ENCODE data around the gene N4BP2L1.
A peak's percentile ranks its signal among the peaks of the same experiment; 100 is the strongest.

Gene N4BP2L1

DNA sequence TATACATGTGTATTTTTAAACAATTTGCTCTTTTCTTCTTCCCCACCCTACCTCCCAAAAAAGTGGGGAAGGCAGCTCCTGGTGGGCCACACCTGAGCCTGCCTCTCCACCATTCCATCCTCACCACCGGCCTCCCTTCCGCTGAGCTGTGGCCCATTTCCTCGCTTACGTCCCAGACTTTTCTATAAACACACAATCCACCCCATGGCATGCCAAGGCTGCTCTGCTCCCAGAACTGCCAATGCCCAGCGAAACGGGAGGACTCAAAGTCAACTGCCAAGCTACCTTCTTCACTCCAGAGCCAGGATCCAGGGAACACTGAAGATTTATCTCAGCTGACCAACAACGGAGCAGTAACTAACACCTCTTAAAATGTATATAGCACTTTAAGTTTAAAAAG is 2.8 kb downstream of the N4BP2L1 start:
- peaks cover 50% of the 10 kb centered on the region for H3K79me2 ChIP-seq (ENCODE audit: low read length)

DNA sequence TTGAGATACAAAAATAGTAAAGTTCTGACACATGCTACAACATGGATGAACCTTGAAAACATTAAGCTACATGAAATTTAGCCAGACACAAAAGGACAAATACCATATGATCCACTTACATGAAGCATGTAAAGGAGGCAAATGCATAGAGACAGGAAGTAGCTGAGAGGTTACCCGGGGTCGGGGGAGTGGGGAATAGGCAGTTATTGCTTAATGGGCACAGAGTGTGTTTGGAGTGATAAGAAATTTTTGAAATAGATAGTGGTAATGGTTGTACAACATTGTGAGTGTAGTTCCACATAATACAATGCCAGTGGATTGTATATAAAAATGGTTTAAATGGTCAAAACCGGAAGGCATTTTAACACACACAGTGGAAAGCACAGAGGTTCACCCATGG is 4.3 kb downstream of the N4BP2L1 start:
- no peak overlapping the region for H3K27ac ChIP-seq (ENCODE audit: low read length)
- H2AFZ ChIP-seq (ENCODE audit: low read depth, low read length): no peak overlapping the region

More for the DNA sequence above, 2.8 kb downstream of the N4BP2L1 start:
- no peak overlapping the region for H3K27ac ChIP-seq (ENCODE audit: low read length)
- peak overlapping the region; percentile 91; the same call in 1 of the 2 replicates for H3K4me2 ChIP-seq (ENCODE audit: low read length)
- TF ChIP-seq EZH2phosphoT487 (IDR thresholded peaks at IDR 0.05; ENCODE audit: low read depth): no peak
- TF ChIP-seq, protein P1, sequence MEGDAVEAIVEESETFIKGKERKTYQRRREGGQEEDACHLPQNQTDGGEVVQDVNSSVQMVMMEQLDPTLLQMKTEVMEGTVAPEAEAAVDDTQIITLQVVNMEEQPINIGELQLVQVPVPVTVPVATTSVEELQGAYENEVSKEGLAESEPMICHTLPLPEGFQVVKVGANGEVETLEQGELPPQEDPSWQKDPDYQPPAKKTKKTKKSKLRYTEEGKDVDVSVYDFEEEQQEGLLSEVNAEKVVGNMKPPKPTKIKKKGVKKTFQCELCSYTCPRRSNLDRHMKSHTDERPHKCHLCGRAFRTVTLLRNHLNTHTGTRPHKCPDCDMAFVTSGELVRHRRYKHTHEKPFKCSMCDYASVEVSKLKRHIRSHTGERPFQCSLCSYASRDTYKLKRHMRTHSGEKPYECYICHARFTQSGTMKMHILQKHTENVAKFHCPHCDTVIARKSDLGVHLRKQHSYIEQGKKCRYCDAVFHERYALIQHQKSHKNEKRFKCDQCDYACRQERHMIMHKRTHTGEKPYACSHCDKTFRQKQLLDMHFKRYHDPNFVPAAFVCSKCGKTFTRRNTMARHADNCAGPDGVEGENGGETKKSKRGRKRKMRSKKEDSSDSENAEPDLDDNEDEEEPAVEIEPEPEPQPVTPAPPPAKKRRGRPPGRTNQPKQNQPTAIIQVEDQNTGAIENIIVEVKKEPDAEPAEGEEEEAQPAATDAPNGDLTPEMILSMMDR (IDR thresholded peaks at IDR 0.05; ENCODE audit: low read depth, low read length): no peak
- no peaks in the 10 kb centered on the region for H3K27me3 ChIP-seq (ENCODE audit: low read depth, low read length)
- H2AFZ ChIP-seq (ENCODE audit: low read depth, low read length): no peak overlapping the region
- H3K4me1 ChIP-seq (ENCODE audit: low read length): peaks cover 25% of the 10 kb centered on the region
- peaks cover under 1% of the 10 kb centered on the region; the same call in 1 of the 2 replicates for H3K9me3 ChIP-seq (ENCODE audit: insufficient read depth, low read length)
- H3K36me3 ChIP-seq (replicated peaks; ENCODE audit: low read depth, low read length): peaks cover 43% of the 10 kb centered on the region
- no peak overlapping the region for H3K9ac ChIP-seq (ENCODE audit: low read length)
- no peak overlapping the region for H3K4me3 ChIP-seq (ENCODE audit: low read length)
- peaks cover 11% of the 10 kb centered on the region; the same call in 1 of the 2 replicates for H4K20me1 ChIP-seq (ENCODE audit: insufficient read depth, low read length)

DNA sequence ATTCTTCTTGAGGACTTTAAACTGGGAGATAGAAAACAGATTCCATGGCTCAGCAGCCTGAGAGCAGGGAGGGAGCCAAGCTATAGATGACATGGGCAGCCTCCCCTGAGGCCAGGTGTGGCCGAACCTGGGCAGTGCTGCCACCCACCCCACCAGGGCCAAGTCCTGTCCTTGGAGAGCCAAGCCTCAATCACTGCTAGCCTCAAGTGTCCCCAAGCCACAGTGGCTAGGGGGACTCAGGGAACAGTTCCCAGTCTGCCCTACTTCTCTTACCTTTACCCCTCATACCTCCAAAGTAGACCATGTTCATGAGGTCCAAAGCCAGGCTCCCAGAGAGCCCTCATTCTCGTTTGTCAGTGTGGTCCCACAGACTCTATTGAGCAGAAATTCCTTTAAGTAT is 8.1 kb downstream of the N4BP2L1 start:
- no peak overlapping the region for H3K27ac ChIP-seq (ENCODE audit: low read length)
- H3K36me3 ChIP-seq (replicated peaks; ENCODE audit: low read depth, low read length): peaks cover 42% of the 10 kb centered on the region
- no peaks in the 10 kb centered on the region for H3K4me1 ChIP-seq (ENCODE audit: low read length)
- H3K9ac ChIP-seq (ENCODE audit: low read length): no peak overlapping the region
- peaks cover 8% of the 10 kb centered on the region; the same call in 1 of the 2 replicates for H3K9me3 ChIP-seq (ENCODE audit: insufficient read depth, low read length)
- no peak overlapping the region for H3K4me2 ChIP-seq (ENCODE audit: low read length)
- TF ChIP-seq EZH2phosphoT487 (IDR thresholded peaks at IDR 0.05; ENCODE audit: low read depth): no peak
- TF ChIP-seq, protein P1 (IDR thresholded peaks at IDR 0.05; ENCODE audit: low read depth, low read length): no peak
- H4K20me1 ChIP-seq (ENCODE audit: insufficient read depth, low read length): peaks cover 3% of the 10 kb centered on the region; the same call in 1 of the 2 replicates
- H3K4me3 ChIP-seq (ENCODE audit: low read length): no peak overlapping the region
- peaks cover 20% of the 10 kb centered on the region for H3K79me2 ChIP-seq (ENCODE audit: low read length)
- no peak overlapping the region for H2AFZ ChIP-seq (ENCODE audit: low read depth, low read length)
- no peaks in the 10 kb centered on the region for H3K27me3 ChIP-seq (ENCODE audit: low read depth, low read length)

More for the DNA sequence above, 4.3 kb downstream of the N4BP2L1 start:
- Histone ChIP-seq H4K20me1 (ENCODE audit: insufficient read depth, low read length) (peaks cover 11% of the 10 kb centered on the region; the same call in 1 of the 2 replicates), H3K4me3 (ENCODE audit: low read length) (no peak overlapping the region), H3K9ac (ENCODE audit: low read length) (no peak overlapping the region), H3K9me3 (ENCODE audit: insufficient read depth, low read length) (peaks cover 8% of the 10 kb centered on the region; the same call in 1 of the 2 replicates), H3K4me2 (ENCODE audit: low read length) (no peak overlapping the region), H3K36me3 (replicated peaks; ENCODE audit: low read depth, low read length) (peaks cover 50% of the 10 kb centered on the region), H3K27me3 (ENCODE audit: low read depth, low read length) (no peaks in the 10 kb centered on the region), H3K79me2 (ENCODE audit: low read length) (peaks cover 50% of the 10 kb centered on the region), H3K4me1 (ENCODE audit: low read length) (peaks cover 14% of the 10 kb centered on the region)
- TF ChIP-seq EZH2phosphoT487 (IDR thresholded peaks at IDR 0.05; ENCODE audit: low read depth): no peak
- TF ChIP-seq, protein P1 (IDR thresholded peaks at IDR 0.05; ENCODE audit: low read depth, low read length): no peak

DNA sequence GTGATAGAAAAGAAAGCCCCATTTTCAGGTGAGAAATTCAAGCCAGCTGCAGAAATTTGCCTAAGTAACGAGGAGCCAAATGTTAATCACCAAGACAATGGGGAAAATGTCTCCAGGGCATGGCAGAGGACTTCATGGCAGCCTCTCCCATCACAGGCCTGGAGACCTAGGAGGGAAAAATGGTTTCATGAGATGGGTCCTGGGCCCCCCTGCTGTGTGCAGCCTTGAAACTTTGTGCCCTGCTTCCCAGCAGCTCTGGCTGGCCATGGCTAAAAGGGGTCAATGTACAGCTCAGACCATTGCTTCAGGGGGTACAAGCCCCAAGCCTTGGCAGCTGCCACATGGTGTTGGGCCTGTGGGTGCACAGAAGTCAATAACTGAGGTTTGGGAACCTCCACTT is 9.9 kb downstream of the N4BP2L1 start:
- peaks cover 30% of the 10 kb centered on the region for H3K36me3 ChIP-seq (replicated peaks; ENCODE audit: low read depth, low read length)
- H4K20me1 ChIP-seq (ENCODE audit: insufficient read depth, low read length): no peaks in the 10 kb centered on the region
- no peak overlapping the region for H3K9ac ChIP-seq (ENCODE audit: low read length)
- peaks cover 8% of the 10 kb centered on the region; the same call in 1 of the 2 replicates for H3K9me3 ChIP-seq (ENCODE audit: insufficient read depth, low read length)
- no peak overlapping the region for H3K4me3 ChIP-seq (ENCODE audit: low read length)
- H3K79me2 ChIP-seq (ENCODE audit: low read length): peaks cover 5% of the 10 kb centered on the region; the same call in 1 of the 2 replicates
- TF ChIP-seq, protein P1 (IDR thresholded peaks at IDR 0.05; ENCODE audit: low read depth, low read length): no peak
- TF ChIP-seq EZH2phosphoT487 (IDR thresholded peaks at IDR 0.05; ENCODE audit: low read depth): no peak
- no peaks in the 10 kb centered on the region for H3K27me3 ChIP-seq (ENCODE audit: low read depth, low read length)
- no peaks in the 10 kb centered on the region for H3K4me1 ChIP-seq (ENCODE audit: low read length)
- H2AFZ ChIP-seq (ENCODE audit: low read depth, low read length): no peak overlapping the region
- no peak overlapping the region for H3K27ac ChIP-seq (ENCODE audit: low read length)
- no peak overlapping the region for H3K4me2 ChIP-seq (ENCODE audit: low read length)
